Activated CD4-positive, alpha-beta T cell treated with anti-CD3 and anti-CD28 coated beads, Interleukin-2, amount 10 ng/mL, durations not matched to agents 24 days and 14 days (primary cell): ENCODE data around the gene SHH. TPM values are rescaled to one million over a fixed set of nuclear protein-coding genes. Genes with fewer than 3 reads are reported as not detected.

Experiments
- DNase-seq: peaks from one replicate; pipeline ENCODE4 v3.0.0; 2022
- H3K27ac Mint-ChIP-seq: one replicate; pipeline ENCODE4 v1.8.0; 2022; ENCODE audit warnings: mild to moderate bottlenecking, mixed read lengths
- H3K27me3 Mint-ChIP-seq: one replicate; pipeline ENCODE4 v1.8.0; 2022; ENCODE audit warnings: mixed read lengths
- H3K36me3 Mint-ChIP-seq: one replicate; pipeline ENCODE4 v1.8.0; 2022; ENCODE audit warnings: low read depth, mild to moderate bottlenecking, mixed read lengths
- H3K4me1 Mint-ChIP-seq: one replicate; pipeline ENCODE4 v1.8.0; 2021; ENCODE audit warnings: mixed read lengths
- H3K4me3 Mint-ChIP-seq: one replicate; pipeline ENCODE4 v1.8.0; 2022; ENCODE audit warnings: mild to moderate bottlenecking, moderate library complexity, mixed read lengths
- H3K9me3 Mint-ChIP-seq: one replicate; pipeline ENCODE4 v1.8.0; 2021; ENCODE audit warnings: mixed read lengths
- intact Hi-C: fragments of 100-400 bp; cut with micrococcal nuclease; formaldehyde crosslinking; loops from one replicate; pipeline ENCODE4 v1.15.1; 2023
- total RNA-seq: library from RNA; stranded (reverse); gene quantifications from 2 replicates; pipeline ENCODE4 v1.2.3, GENCODE V29; 2022

SHH gene
- total RNA-seq, 1 donor from 2014 or later, result not detected

- Mint-ChIP-seq H3K27me3 (peaks cover 72% of the 10 kb centered on the region), H3K4me1 (peaks cover 25% of the 10 kb centered on the region), H3K36me3 (no peaks in the 10 kb centered on the region), H3K4me3 (no peak overlapping the region), H3K9me3 (no peaks in the 10 kb centered on the region), H3K27ac (no peak overlapping the region)
- intact Hi-C loops, result loop anchor here (2.0 to 5.0 kb wide), 4 partner anchors 279 to 1881 kb away; no protein-coding TSS in a partner anchor
- no peak for DNase-seq
These were observed 1.3 kb downstream of the SHH start for GRCh38 chr7:155810770-155811559.

- peaks cover 70% of the 10 kb centered on the region for H3K27me3 Mint-ChIP-seq
These were observed 2.1 kb downstream of the SHH start for GRCh38 chr7:155809947-155810769.

DNA sequence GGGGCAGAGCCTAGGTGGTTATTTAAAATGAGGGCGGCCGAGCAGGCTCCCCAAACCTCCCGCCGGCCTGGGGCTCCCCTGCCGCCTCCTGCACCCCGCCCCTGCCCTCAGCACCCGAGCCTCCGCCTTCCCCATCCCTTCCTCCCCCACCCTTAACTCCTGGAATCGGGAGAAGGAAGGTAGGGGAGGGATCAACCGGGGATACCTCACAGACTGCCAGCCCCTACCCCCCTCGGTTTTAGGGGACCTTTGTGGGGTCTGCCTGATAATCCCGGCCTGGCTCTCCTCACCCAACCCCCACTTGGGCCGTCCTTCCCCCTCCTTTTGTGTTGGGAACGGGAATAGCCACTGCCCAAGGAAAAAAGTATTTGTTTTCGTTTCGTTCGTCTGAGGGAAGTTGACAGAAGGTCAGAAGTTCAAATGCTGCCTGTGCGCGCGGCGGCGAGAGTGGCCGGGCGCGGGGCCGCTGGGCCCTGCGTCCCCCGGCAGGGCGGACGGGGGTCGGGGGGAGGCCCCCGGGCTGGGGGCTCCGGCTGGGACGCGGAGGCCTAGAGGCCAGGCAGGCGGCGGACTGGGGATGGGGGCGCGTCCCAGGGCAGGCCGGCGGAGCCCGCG is 2.8 kb downstream of the SHH start:
- Mint-ChIP-seq H3K4me3 (peak overlapping the region; percentile 28), H3K4me1 (peaks cover 22% of the 10 kb centered on the region)
- intact Hi-C loops, result loop anchor here (2.0 to 10.0 kb wide), 5 partner anchors 345 to 1213 kb away; no protein-coding TSS in a partner anchor

More at GRCh38 chr7:155809947-155810769, 2.1 kb downstream of the SHH start:
- H3K36me3 Mint-ChIP-seq, result no peaks in the 10 kb centered on the region
- H3K4me3 Mint-ChIP-seq, result no peak overlapping the region
- no peak for DNase-seq
- H3K9me3 Mint-ChIP-seq, result no peaks in the 10 kb centered on the region
- H3K4me1 Mint-ChIP-seq, result peaks cover 22% of the 10 kb centered on the region
- H3K27ac Mint-ChIP-seq, result no peak overlapping the region
- intact Hi-C loops, result loop anchor here (2.0 to 10.0 kb wide), 9 partner anchors 278 to 1882 kb away; no protein-coding TSS in a partner anchor

GRCh38 chr7:155808549-155809331 is 3.5 kb downstream of the SHH start:
- Mint-ChIP-seq H3K27me3 (peaks cover 70% of the 10 kb centered on the region), H3K4me3 (peak overlapping the region; percentile 15), H3K27ac (peak overlapping the region; percentile 80), H3K9me3 (no peaks in the 10 kb centered on the region), H3K36me3 (no peaks in the 10 kb centered on the region), H3K4me1 (peaks cover 22% of the 10 kb centered on the region)
- intact Hi-C loops, result loop anchor here (2.0 to 10.0 kb wide), 5 partner anchors 344 to 1214 kb away; no protein-coding TSS in a partner anchor
- no peak for DNase-seq

More for the DNA sequence above, 2.8 kb downstream of the SHH start:
- peak overlapping the region; percentile 58 for H3K27ac Mint-ChIP-seq
- H3K9me3 Mint-ChIP-seq, result no peaks in the 10 kb centered on the region
- H3K27me3 Mint-ChIP-seq, result peaks cover 72% of the 10 kb centered on the region
- H3K36me3 Mint-ChIP-seq, result no peaks in the 10 kb centered on the region
- no peak for DNase-seq

GRCh38 chr7:155807789-155808548 is 4.3 kb downstream of the SHH start:
- peaks cover 24% of the 10 kb centered on the region for H3K4me1 Mint-ChIP-seq
- H3K36me3 Mint-ChIP-seq, result no peaks in the 10 kb centered on the region
- no peaks in the 10 kb centered on the region for H3K9me3 Mint-ChIP-seq
- peaks cover 67% of the 10 kb centered on the region for H3K27me3 Mint-ChIP-seq
- intact Hi-C loops, result loop anchor here (2.0 to 10.0 kb wide), 5 partner anchors 343 to 1214 kb away; no protein-coding TSS in a partner anchor
- DNase-seq, result no peak
- no peak overlapping the region for H3K4me3 Mint-ChIP-seq
- peak overlapping the region; percentile 26 for H3K27ac Mint-ChIP-seq

- intact Hi-C loops, result loop anchor here (5.0 to 10.0 kb wide), 2 partner anchors 808 to 1215 kb away; no protein-coding TSS in a partner anchor
- Mint-ChIP-seq H3K4me1 (peaks cover 23% of the 10 kb centered on the region), H3K27me3 (peaks cover 63% of the 10 kb centered on the region), H3K36me3 (no peaks in the 10 kb centered on the region), H3K27ac (peak overlapping the region; percentile 26), H3K9me3 (no peaks in the 10 kb centered on the region), H3K4me3 (no peak overlapping the region)
- DNase-seq, result no peak
These were observed 5.1 kb downstream of the SHH start for GRCh38 chr7:155807065-155807671.

- DNase-seq, result no peak
- peaks cover 58% of the 10 kb centered on the region for H3K27me3 Mint-ChIP-seq
These were observed 6.0 kb downstream of the SHH start for GRCh38 chr7:155806096-155806871.

DNA sequence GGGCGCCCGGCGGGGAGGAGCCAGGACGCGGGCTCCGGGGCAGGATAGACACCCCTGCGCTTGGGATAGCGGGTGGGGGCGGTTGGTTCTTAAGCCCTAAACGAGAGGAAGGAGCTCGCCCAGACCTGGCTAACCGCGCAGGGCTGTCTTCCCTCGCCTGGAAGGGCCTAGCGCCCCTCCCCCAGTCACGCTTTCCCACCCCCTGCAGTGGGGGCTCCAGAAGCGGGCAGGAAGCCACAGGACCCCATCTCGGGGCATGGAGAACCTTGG is 6.5 kb downstream of the SHH start:
- H3K4me3 Mint-ChIP-seq, result no peak overlapping the region
- no peak for DNase-seq
- H3K36me3 Mint-ChIP-seq, result no peaks in the 10 kb centered on the region
- no peak overlapping the region for H3K27ac Mint-ChIP-seq
- intact Hi-C loops, result loop anchor here (2.0 to 10.0 kb wide), 4 partner anchors 431 to 1217 kb away; no protein-coding TSS in a partner anchor
- peaks cover 58% of the 10 kb centered on the region for H3K27me3 Mint-ChIP-seq
- no peaks in the 10 kb centered on the region for H3K9me3 Mint-ChIP-seq
- H3K4me1 Mint-ChIP-seq, result peaks cover 15% of the 10 kb centered on the region

More at GRCh38 chr7:155806096-155806871, 6.0 kb downstream of the SHH start:
- H3K4me1 Mint-ChIP-seq, result peaks cover 15% of the 10 kb centered on the region
- no peak overlapping the region for H3K4me3 Mint-ChIP-seq
- no peaks in the 10 kb centered on the region for H3K9me3 Mint-ChIP-seq
- H3K27ac Mint-ChIP-seq, result no peak overlapping the region
- H3K36me3 Mint-ChIP-seq, result no peaks in the 10 kb centered on the region
- intact Hi-C loops, result loop anchor here (5.0 to 10.0 kb wide), 2 partner anchors 809 to 1216 kb away; no protein-coding TSS in a partner anchor

- Mint-ChIP-seq H3K9me3 (no peaks in the 10 kb centered on the region), H3K4me3 (peak overlapping the region; percentile 62), H3K36me3 (no peaks in the 10 kb centered on the region), H3K4me1 (peaks cover 15% of the 10 kb centered on the region), H3K27me3 (peaks cover 58% of the 10 kb centered on the region), H3K27ac (no peak overlapping the region)
- DNase-seq, result peak; percentile 86
- intact Hi-C loops, result loop anchor here (2.0 to 10.0 kb wide), 4 partner anchors 430 to 1217 kb away; no protein-coding TSS in a partner anchor
These were observed 7.1 kb downstream of the SHH start for GRCh38 chr7:155804897-155805825.

DNA sequence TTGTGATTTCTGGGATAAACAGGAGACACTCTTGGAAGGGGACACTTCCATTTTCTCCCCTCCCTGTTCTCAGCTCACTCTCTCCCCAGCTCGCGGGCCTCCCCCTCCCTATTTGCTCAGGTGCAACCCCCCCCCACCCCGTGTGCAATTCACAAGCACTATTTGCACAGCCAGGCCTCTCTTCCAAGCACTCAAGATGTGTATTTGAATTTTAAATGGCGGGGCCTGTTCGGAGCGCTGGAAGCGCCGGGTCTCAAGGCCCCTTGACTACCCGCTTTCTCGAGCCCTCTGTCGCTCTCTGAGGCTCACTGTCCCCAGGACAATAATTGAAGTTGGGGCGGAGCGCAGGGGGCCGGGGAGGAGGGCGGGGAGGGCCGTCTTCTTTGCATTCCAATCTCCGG is 7.8 kb downstream of the SHH start:
- intact Hi-C loops, result loop anchor here (2.0 to 10.0 kb wide), 3 partner anchors 430 to 1204 kb away; no protein-coding TSS in a partner anchor
- DNase-seq, result no peak
- peak overlapping the region; percentile 47 for H3K4me3 Mint-ChIP-seq
- H3K9me3 Mint-ChIP-seq, result no peaks in the 10 kb centered on the region
- no peaks in the 10 kb centered on the region for H3K36me3 Mint-ChIP-seq
- H3K27ac Mint-ChIP-seq, result no peak overlapping the region
- peaks cover 15% of the 10 kb centered on the region for H3K4me1 Mint-ChIP-seq
- H3K27me3 Mint-ChIP-seq, result peaks cover 64% of the 10 kb centered on the region
